ENCODE data around the gene MINDY2. TPM values are rescaled to one million over a fixed set of nuclear protein-coding genes. Genes with fewer than 3 reads are reported as not detected.

Gene MINDY2
- polyA plus RNA-seq, 1 experiment: 17.5 TPM

DNA sequence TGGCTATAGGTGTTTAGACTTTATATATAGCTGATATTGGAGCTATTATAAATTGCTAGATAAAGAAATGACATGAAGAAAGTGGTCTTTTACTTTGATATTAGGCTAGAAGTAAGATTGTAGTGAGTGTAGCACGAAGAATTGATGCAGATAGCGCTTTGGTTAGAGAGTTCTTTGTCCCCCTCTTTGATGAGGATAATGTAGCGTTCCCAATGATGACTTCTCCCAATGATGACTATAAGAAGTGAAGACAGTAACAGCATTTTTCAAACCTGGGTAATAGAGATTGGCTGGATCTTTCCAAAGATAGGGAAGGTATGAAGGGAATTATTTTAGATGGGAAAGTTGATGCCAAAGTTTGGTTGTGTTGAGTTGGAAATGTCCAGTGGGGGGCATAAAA lies 4.3 kb downstream of the MINDY2 start:
- no peaks in the 10 kb centered on the region for H3K27me3 ChIP-seq (ENCODE audit: control insufficient read depth, insufficient read depth, low read length)
- no peaks in the 10 kb centered on the region; the same call in 1 of the 2 replicates for H3K9me3 ChIP-seq (ENCODE audit: control insufficient read depth, insufficient read depth, low read length)
- DNase-seq (ENCODE audit: low read depth, low spot score): no peak
- TF ChIP-seq, protein P1, sequence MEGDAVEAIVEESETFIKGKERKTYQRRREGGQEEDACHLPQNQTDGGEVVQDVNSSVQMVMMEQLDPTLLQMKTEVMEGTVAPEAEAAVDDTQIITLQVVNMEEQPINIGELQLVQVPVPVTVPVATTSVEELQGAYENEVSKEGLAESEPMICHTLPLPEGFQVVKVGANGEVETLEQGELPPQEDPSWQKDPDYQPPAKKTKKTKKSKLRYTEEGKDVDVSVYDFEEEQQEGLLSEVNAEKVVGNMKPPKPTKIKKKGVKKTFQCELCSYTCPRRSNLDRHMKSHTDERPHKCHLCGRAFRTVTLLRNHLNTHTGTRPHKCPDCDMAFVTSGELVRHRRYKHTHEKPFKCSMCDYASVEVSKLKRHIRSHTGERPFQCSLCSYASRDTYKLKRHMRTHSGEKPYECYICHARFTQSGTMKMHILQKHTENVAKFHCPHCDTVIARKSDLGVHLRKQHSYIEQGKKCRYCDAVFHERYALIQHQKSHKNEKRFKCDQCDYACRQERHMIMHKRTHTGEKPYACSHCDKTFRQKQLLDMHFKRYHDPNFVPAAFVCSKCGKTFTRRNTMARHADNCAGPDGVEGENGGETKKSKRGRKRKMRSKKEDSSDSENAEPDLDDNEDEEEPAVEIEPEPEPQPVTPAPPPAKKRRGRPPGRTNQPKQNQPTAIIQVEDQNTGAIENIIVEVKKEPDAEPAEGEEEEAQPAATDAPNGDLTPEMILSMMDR (IDR thresholded peaks at IDR 0.05; ENCODE audit: low read depth, low read length): no peak
- no peak overlapping the region for H3K4me3 ChIP-seq (ENCODE audit: low read depth, low read length)
- no peak overlapping the region for H3K27ac ChIP-seq (ENCODE audit: low read depth, low read length)
- ChIA-PET CTCF (no interaction called here), POLR2A (no interaction called here)

DNA sequence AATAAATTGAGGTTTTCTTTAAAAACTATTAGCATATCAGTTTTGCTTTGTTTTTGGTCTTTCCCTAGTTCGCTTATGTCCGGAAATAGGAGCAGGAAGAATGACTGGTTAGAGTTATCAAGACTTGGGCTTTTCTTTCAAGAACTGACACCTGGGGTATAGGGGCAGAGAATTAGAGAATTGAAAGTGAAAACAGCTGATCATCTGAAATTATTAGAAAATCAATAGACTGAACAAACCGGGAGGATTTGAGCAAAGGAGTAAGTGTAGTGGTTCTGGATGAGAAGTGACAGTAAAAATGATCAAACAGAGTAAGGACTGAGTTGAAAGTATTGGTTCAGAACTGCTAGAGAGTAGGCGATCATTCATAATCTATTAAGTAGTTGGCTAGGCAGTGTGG lies 6.0 kb downstream of the MINDY2 start:
- ChIA-PET CTCF (interaction anchor here (0.9 kb wide), 1 partner anchor 549 kb away, joined by 5 read pairs; no protein-coding TSS in a partner anchor), POLR2A (no interaction called here)
- DNase-seq (ENCODE audit: low read depth, low spot score): no peak
- TF ChIP-seq, protein P1 (IDR thresholded peaks at IDR 0.05; ENCODE audit: low read depth, low read length): no peak
- H3K9me3 ChIP-seq (ENCODE audit: control insufficient read depth, insufficient read depth, low read length): no peaks in the 10 kb centered on the region
- H3K27me3 ChIP-seq (ENCODE audit: control insufficient read depth, insufficient read depth, low read length): no peaks in the 10 kb centered on the region
- no peak overlapping the region for H3K27ac ChIP-seq (ENCODE audit: low read depth, low read length)
- no peak overlapping the region for H3K4me3 ChIP-seq (ENCODE audit: low read depth, low read length)

DNA sequence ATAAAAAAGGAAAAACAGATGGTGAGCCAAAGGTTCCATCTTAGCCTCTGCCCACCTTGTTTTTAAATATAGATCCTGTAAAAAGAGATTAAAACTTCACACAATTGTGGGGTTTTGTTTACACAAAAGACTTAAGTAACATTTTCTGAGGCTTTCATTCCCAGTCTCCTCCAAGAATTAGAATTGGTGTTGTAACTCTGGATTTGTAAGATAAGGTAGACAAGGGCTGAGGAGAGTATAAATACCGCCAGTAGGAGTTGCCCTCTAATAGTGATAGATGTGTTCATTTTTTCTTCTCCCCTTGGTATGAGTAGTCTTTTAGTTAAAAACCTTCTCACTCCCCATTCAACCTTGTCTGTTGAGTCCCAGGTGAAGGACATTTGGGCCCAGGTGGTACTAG lies 8.5 kb downstream of the MINDY2 start:
- H3K27ac ChIP-seq (ENCODE audit: low read depth, low read length): no peak overlapping the region
- H3K9me3 ChIP-seq (ENCODE audit: control insufficient read depth, insufficient read depth, low read length): no peaks in the 10 kb centered on the region
- no peaks in the 10 kb centered on the region for H3K27me3 ChIP-seq (ENCODE audit: control insufficient read depth, insufficient read depth, low read length)
- TF ChIP-seq, protein P1 (IDR thresholded peaks at IDR 0.05; ENCODE audit: low read depth, low read length): no peak
- no peak for DNase-seq (ENCODE audit: low read depth, low spot score)
- ChIA-PET POLR2A (no interaction called here), CTCF (no interaction called here)
- H3K4me3 ChIP-seq (ENCODE audit: low read depth, low read length): no peak overlapping the region

DNA sequence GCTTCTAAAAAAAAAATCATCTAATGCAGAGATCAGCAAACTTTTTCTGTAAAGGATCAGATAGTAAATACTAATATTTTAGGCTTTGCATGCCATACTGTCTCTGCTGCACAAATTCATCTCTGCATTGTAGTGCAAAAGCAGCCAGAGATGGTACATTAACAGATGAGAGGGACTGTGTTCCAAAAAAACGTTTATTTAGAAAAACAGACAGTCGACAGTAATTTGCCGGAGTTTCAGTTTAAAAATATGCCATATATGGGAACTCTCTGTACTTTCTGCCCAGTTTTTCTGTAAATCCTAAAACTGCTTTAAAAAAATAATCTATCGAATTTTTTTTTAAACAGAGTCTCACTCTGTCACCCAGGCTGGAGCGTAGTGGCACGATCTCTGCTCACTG lies 14.3 kb downstream of the MINDY2 start:
- Histone ChIP-seq H3K27ac (ENCODE audit: low read depth, low read length) (no peak overlapping the region), H3K4me3 (ENCODE audit: low read depth, low read length) (no peak overlapping the region), H3K9me3 (ENCODE audit: control insufficient read depth, insufficient read depth, low read length) (no peaks in the 10 kb centered on the region), H3K27me3 (ENCODE audit: control insufficient read depth, insufficient read depth, low read length) (no peaks in the 10 kb centered on the region)
- TF ChIP-seq, protein P1 (IDR thresholded peaks at IDR 0.05; ENCODE audit: low read depth, low read length): no peak
- POLR2A ChIA-PET: no interaction called here
- CTCF ChIA-PET: interaction anchor here (0.6 to 0.9 kb wide), 2 partner anchors 33 to 270 kb away, joined by 3 to 4 read pairs; no protein-coding TSS in a partner anchor
- no peak for DNase-seq (ENCODE audit: low read depth, low spot score)

DNA sequence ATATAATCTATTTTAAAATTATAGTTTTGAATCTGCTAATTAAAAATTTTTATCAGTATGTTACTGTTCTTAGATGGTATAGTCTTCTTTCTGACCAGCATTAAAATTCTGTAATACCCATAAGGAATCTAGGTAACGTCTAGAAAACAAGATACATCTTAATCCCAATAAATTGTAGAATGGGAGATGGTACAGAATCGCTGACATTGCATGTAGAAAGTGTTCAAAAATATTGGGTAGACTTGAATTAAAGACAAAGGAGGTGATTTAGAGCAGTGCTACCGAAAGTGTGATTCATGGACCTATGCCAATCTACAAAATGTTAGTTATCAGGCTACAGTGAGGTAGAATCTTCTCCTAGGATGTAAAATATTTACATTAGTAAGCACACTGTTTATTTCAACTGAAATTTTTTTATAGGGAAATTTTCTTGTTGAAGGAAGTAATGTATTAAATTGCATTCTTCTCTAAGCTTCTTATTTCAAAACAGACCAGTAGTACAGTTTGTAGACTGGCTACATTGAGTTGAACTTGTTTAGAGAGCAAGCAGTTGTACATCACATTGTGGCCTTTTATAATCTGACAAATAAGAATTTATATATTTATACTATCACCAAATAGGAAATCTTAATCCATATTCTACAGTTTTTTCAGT lies 17.1 kb downstream of the MINDY2 start:
- Histone ChIP-seq H3K4me3 (ENCODE audit: low read depth, low read length) (no peak overlapping the region), H3K9me3 (ENCODE audit: control insufficient read depth, insufficient read depth, low read length) (no peaks in the 10 kb centered on the region), H3K27ac (ENCODE audit: low read depth, low read length) (no peak overlapping the region), H3K27me3 (ENCODE audit: control insufficient read depth, insufficient read depth, low read length) (no peaks in the 10 kb centered on the region)
- no peak for DNase-seq (ENCODE audit: low read depth, low spot score)
- ChIA-PET CTCF (no interaction called here), POLR2A (interaction anchor here (1.4 kb wide), 1 partner anchor 17 kb away, joined by 3 read pairs; the partner anchor contains the start of gene MINDY2)
- TF ChIP-seq, protein P1 (IDR thresholded peaks at IDR 0.05; ENCODE audit: low read depth, low read length): no peak
